OCI-LY3 (cell line): ENCODE data around the gene PHF20.

Experiments used
- H2AFZ ChIP-seq: fragments of 200-600, 300-600 bp; shearing (Covaris generic); 2 replicates; pipeline ENCODE4 v1.6.0; 2014; ENCODE audit warnings: antibody characterized with exemption, low read depth, low read length
- H3K27ac ChIP-seq: fragments of 200-600, 300-600 bp; sonication (generic); 2 replicates; pipeline ENCODE4 v1.5.1; 2014; ENCODE audit warnings: mild to moderate bottlenecking, low read length, moderate library complexity, mixed read lengths
- H3K27me3 ChIP-seq: fragments of 200-600, 300-600 bp; sonication (generic); 2 replicates; pipeline ENCODE4 v1.6.1; 2014; ENCODE audit warnings: low read depth, low read length, mixed read lengths
- H3K36me3 ChIP-seq: fragments of 200-600, 300-600 bp; sonication (generic); replicated peaks from 2 replicates; pipeline ENCODE3; 2014; ENCODE audit warnings: low read depth, low read length, mixed read lengths
- H3K4me1 ChIP-seq: fragments of 300-600, 200-600 bp; sonication (generic); 2 replicates; pipeline ENCODE4 v1.6.1; 2014; ENCODE audit warnings: low read length, mixed read lengths
- H3K4me2 ChIP-seq: fragments of 200-600, 300-600 bp; sonication (generic); 2 replicates; pipeline ENCODE4 v1.6.1; 2014; ENCODE audit warnings: low read length, mixed read lengths
- H3K4me3 ChIP-seq: fragments of 300-600, 200-600 bp; sonication (generic); 2 replicates; pipeline ENCODE4 v1.5.1; 2014; ENCODE audit warnings: antibody characterized with exemption, mild to moderate bottlenecking, low read length, moderate library complexity
- H3K79me2 ChIP-seq: fragments of 300-600, 200-600 bp; shearing (Covaris generic); 2 replicates; pipeline ENCODE4 v1.6.1; 2014; ENCODE audit warnings: mild to moderate bottlenecking, low read length, mixed read lengths
- H3K9ac ChIP-seq: fragments of 300-600, 200-600 bp; shearing (Covaris generic); 2 replicates; pipeline ENCODE4 v1.6.0; 2014; ENCODE audit warnings: mild to moderate bottlenecking, low read length, moderate library complexity
- H3K9me3 ChIP-seq: fragments of 200-600, 300-600 bp; shearing (Covaris generic); 2 replicates; pipeline ENCODE4 v1.6.1; 2014; ENCODE audit warnings: low read length, mixed read lengths; ENCODE audit not compliant: insufficient read depth
- H4K20me1 ChIP-seq: fragments of 200-600, 300-600 bp; sonication (generic); 2 replicates; pipeline ENCODE4 v1.6.1; 2016; ENCODE audit warnings: low read length, mixed read lengths; ENCODE audit not compliant: insufficient read depth
- EZH2phosphoT487 ChIP-seq: fragments of 200-600 bp; shearing (Covaris generic); IDR thresholded peaks from 2 replicates; pipeline ENCODE4 v1.6.1; 2018; ENCODE audit warnings: antibody characterized with exemption, mixed run types, low read depth
- TF ChIP-seq, protein P1 (sequence below): fragments of 200-600, 300-600 bp; sonication (generic); IDR thresholded peaks from 2 replicates; pipeline ENCODE4 v1.5.1; 2014; ENCODE audit warnings: antibody characterized with exemption, low read length, low read depth

The PHF20 gene

DNA sequence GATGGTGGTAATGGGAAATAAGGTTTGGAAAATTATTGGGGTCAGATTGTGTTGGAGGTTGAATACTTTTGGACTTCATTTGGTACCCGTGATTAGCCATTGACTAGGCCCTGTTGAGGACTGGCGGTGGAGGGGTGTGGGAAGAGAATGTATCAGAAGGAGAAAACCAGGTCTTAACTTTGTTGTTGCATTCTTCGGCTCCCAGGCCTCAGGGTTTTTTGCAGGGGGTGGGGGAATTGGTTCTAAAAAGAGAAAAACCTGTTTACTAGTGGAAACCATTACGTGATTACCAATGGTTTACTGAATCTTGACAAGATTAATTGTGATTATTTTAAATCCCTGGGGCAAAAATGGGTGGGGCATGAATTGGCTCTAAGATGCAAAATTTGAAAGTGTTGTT is 85.1 kb downstream of the PHF20 start:
- H3K27me3 ChIP-seq = no peaks in the 10 kb centered on the region
- H3K27ac ChIP-seq = no peak overlapping the region
- no peak overlapping the region for H3K9ac ChIP-seq
- no peaks in the 10 kb centered on the region for H3K4me1 ChIP-seq
- peaks cover 9% of the 10 kb centered on the region for H3K36me3 ChIP-seq
- no peaks in the 10 kb centered on the region; the same call in 1 of the 2 replicates for H4K20me1 ChIP-seq
- H2AFZ ChIP-seq = no peak overlapping the region
- H3K9me3 ChIP-seq = no peaks in the 10 kb centered on the region
- TF ChIP-seq, protein P1, sequence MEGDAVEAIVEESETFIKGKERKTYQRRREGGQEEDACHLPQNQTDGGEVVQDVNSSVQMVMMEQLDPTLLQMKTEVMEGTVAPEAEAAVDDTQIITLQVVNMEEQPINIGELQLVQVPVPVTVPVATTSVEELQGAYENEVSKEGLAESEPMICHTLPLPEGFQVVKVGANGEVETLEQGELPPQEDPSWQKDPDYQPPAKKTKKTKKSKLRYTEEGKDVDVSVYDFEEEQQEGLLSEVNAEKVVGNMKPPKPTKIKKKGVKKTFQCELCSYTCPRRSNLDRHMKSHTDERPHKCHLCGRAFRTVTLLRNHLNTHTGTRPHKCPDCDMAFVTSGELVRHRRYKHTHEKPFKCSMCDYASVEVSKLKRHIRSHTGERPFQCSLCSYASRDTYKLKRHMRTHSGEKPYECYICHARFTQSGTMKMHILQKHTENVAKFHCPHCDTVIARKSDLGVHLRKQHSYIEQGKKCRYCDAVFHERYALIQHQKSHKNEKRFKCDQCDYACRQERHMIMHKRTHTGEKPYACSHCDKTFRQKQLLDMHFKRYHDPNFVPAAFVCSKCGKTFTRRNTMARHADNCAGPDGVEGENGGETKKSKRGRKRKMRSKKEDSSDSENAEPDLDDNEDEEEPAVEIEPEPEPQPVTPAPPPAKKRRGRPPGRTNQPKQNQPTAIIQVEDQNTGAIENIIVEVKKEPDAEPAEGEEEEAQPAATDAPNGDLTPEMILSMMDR = no peak
- no peak for TF ChIP-seq EZH2phosphoT487
- H3K4me2 ChIP-seq = no peak overlapping the region
- H3K4me3 ChIP-seq = no peak overlapping the region
- no peaks in the 10 kb centered on the region for H3K79me2 ChIP-seq

DNA sequence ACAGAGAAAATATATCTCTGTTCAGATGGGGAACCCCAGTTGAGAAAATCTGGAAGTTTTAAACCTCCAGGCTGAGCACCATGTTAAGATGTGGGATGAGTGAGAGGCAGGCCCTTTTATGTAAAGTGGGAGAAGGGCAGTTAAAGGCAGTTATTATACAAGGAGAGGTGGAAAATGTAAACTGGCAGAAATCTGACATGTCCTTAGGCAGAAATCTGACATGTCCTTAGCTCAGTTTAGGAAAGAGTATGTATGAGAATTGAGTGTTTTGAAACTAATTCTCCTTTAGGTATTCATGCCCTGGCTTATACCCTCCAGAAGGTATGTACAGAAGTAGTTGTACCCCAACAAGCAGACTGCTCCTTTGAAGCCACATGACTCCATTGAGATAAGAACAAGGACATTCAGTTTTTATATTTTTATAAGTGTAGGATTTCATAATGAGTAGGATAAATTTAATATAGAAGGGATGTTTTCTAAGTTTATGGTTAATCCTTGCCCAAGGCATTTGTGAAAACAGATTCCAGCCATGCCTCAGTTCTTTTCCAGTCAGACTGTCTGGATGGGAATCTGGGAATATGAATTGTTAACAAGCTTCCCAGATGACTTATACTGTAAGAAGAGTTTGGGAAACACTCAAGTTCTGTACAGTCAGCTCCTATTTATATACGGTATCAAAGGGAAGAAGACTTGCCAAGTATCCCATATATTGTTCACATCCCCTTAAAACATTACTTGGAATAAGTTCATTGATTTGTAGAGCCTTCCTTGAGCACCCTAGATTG is 94.8 kb downstream of the PHF20 start:
- no peaks in the 10 kb centered on the region for H3K9me3 ChIP-seq
- no peak overlapping the region for H3K27ac ChIP-seq
- no peaks in the 10 kb centered on the region for H3K27me3 ChIP-seq
- no peaks in the 10 kb centered on the region for H3K79me2 ChIP-seq
- H3K4me1 ChIP-seq = no peaks in the 10 kb centered on the region
- no peak overlapping the region for H2AFZ ChIP-seq
- no peak overlapping the region for H3K4me3 ChIP-seq
- H3K9ac ChIP-seq = no peak overlapping the region
- H3K4me2 ChIP-seq = no peak overlapping the region
- H3K36me3 ChIP-seq = peaks cover 4% of the 10 kb centered on the region
- TF ChIP-seq, protein P1 = no peak
- TF ChIP-seq EZH2phosphoT487 = no peak
- 0 out of 2 replicates have a peak, but pooled peaks cover 2% of the 10 kb centered on the region for H4K20me1 ChIP-seq

DNA sequence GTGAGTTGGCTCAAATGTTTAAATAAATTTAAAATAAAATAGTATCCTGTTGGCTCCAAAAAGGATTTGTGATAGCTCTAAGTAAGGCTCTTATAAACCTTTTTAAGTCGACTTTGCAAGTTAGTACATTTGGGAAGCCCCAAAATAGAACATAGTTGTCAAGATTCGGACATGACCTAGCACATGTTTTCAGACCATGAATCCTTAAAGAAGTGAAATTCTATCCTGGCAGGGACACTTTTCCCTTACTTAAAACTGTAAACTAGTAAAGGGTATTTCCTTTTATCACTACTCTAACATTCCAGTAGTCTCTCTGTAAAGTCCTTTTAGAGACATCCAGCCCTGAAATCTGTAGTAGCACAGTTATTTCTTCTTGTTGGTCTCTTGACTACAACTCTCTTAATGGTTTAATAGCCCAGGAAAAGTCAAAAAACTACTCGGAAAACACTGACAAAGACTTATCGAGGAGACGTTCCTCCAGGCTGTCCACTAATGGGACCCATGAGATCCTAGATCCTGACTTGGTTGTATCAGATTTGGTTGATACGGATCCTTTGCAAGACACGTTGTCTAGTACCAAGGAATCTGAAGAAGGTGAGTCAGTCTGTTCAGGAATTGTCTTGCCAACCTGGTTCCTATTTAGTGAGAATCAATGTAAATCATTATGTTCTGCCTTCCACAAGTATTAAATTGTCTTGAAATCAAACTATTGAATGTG is 98.9 kb downstream of the PHF20 start:
- H4K20me1 ChIP-seq = 0 out of 2 replicates have a peak, but pooled peaks cover 2% of the 10 kb centered on the region
- H3K79me2 ChIP-seq = no peaks in the 10 kb centered on the region
- no peak overlapping the region for H2AFZ ChIP-seq
- no peak overlapping the region for H3K9ac ChIP-seq
- peaks cover 4% of the 10 kb centered on the region for H3K36me3 ChIP-seq
- no peak overlapping the region for H3K4me2 ChIP-seq
- H3K4me1 ChIP-seq = no peaks in the 10 kb centered on the region
- no peak overlapping the region for H3K27ac ChIP-seq
- no peaks in the 10 kb centered on the region for H3K27me3 ChIP-seq
- no peaks in the 10 kb centered on the region for H3K9me3 ChIP-seq
- H3K4me3 ChIP-seq = no peak overlapping the region
- TF ChIP-seq EZH2phosphoT487 = no peak
- TF ChIP-seq, protein P1 = no peak

DNA sequence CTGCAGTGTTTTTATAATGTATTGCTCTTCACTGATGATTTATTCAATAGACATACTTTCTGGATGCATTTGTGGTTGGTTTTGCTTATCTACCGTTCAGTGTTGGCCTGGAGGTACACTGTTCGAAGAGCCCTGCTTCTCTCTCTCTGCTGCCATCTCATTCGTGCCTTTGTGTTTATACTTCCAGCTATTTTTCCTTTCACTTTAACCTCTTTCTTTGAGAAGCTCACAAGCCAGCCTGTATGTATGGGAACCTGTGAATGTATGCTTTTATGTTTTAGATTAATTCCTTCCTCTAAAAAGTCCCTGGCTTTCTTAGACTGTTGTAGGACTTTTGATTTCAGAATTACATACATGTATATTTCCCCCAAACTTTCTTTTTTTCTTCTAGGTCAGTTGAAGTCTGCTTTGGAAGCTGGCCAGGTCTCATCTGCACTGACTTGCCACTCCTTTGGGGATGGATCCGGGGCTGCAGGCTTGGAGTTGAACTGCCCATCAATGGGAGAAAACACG is 99.5 kb downstream of the PHF20 start:
- no peaks in the 10 kb centered on the region for H3K4me1 ChIP-seq
- no peak overlapping the region for H3K27ac ChIP-seq
- H3K27me3 ChIP-seq = no peaks in the 10 kb centered on the region
- H3K79me2 ChIP-seq = no peaks in the 10 kb centered on the region
- 0 out of 2 replicates have a peak, but pooled peaks cover under 1% of the 10 kb centered on the region for H4K20me1 ChIP-seq
- no peak overlapping the region for H3K9ac ChIP-seq
- TF ChIP-seq, protein P1 = no peak
- no peak for TF ChIP-seq EZH2phosphoT487
- H3K36me3 ChIP-seq = peaks cover 4% of the 10 kb centered on the region
- no peak overlapping the region for H2AFZ ChIP-seq
- no peaks in the 10 kb centered on the region for H3K9me3 ChIP-seq
- H3K4me2 ChIP-seq = no peak overlapping the region
- H3K4me3 ChIP-seq = no peak overlapping the region
